HepG2 (cell line): ENCODE results near the gene ZNF444. TPM values are rescaled to one million over a fixed set of nuclear protein-coding genes. Genes with fewer than 3 reads are reported as not detected.

Experiments used
- ATAC-seq: fragments of 200-7000 bp; cut with Tn5 transposase; 3 replicates; pipeline ENCODE4 v1.9.1; 2020; ENCODE audit warnings: mild to moderate bottlenecking, moderate library complexity
- BruUV-seq: library from RNA; stranded (reverse); fragments of 400-500 nt; replicated peaks from 2 replicates; lab custom pipeline; 2021; lab: Mats Ljungman, UMichigan
- CTCF ChIA-PET: fragments of 300-600 bp; formaldehyde crosslinking; extraction: SDS; loops from one replicate; lab custom pipeline; 2021; ENCODE audit warnings: low total read pairs, inconsistent platforms, low intra/inter-chr PET ratio; lab: Yijun Ruan, JAX
- POLR2A ChIA-PET: fragments of 350-600 bp; sonication (Branson Sonifier 250); formaldehyde crosslinking; loops from one replicate; lab custom pipeline; 2020; ENCODE audit warnings: antibody characterized with exemption, inconsistent platforms; lab: Yijun Ruan, JAX
- DNase-seq: peaks from one replicate; pipeline ENCODE4 v3.0.0-alpha.2; 2015; ENCODE audit warnings: low spot score
- FAIRE-seq: peaks from 3 replicates; lab custom pipeline; 2011; peaks lifted over from hg19 to GRCh38; lab: Jason Lieb, UNC
- H2AFZ ChIP-seq: one replicate; pipeline ENCODE4 v1.6.1; 2011; ENCODE audit warnings: low read length, inconsistent platforms
- H3K27ac ChIP-seq: fragments of 300-600 bp; 3 replicates; pipeline ENCODE4 v1.8.0; 2011; ENCODE audit warnings: mixed run types, mild to moderate bottlenecking, mixed read lengths, low read length, inconsistent platforms; ENCODE audit not compliant: insufficient read depth; ENCODE audit errors: extremely low read length
- H3K27me3 ChIP-seq, 2 experiments: fragments of 200-600 bp in 1 of 2; 2 replicates in 1 of 2; 3 replicates in 1 of 2; pipeline versions ENCODE4 v1.6.0 to v1.8.0; 2011; ENCODE audit warnings: low read length in 2 of 2, mild to moderate bottlenecking in 2 of 2, moderate library complexity in 2 of 2, inconsistent platforms in 1 of 2; ENCODE audit not compliant: insufficient read depth in 2 of 2, control insufficient read depth in 1 of 2
- H3K36me3 ChIP-seq, 2 experiments: fragments of 200-600 bp in 1 of 2; replicated peaks in 1 of 2; 2 replicates in 1 of 2; 3 replicates in 1 of 2; pipeline versions ENCODE4 v1.5.1 to v1.8.0; 2011; ENCODE audit warnings: low read length in 2 of 2, inconsistent platforms in 1 of 2; ENCODE audit not compliant: insufficient read depth in 2 of 2, control insufficient read depth in 1 of 2
- H3K4me1 ChIP-seq: 2 replicates; pipeline ENCODE4 v1.5.1; 2012; ENCODE audit warnings: low read length, inconsistent platforms; ENCODE audit not compliant: insufficient read depth
- H3K4me2 ChIP-seq: 2 replicates; pipeline ENCODE4 v1.6.0; 2011; ENCODE audit warnings: low read depth, low read length, inconsistent platforms
- H3K4me3 ChIP-seq, 3 experiments: fragments of 200-600 bp in 1 of 3; sonication (generic), shearing (Covaris generic) in 1 of 3; replicated peaks in 1 of 3; 2 replicates each; pipeline ENCODE4 v1.5.1; 2011 to 2016; ENCODE audit warnings: low read length in 3 of 3, inconsistent platforms in 2 of 3, low read depth in 2 of 3, mild to moderate bottlenecking in 2 of 3, control low read depth in 1 of 3, mixed read lengths in 1 of 3; ENCODE audit not compliant: insufficient read depth in 1 of 3
- H3K79me2 ChIP-seq: one replicate; pipeline ENCODE4 v1.6.1; 2011; ENCODE audit warnings: low read length, inconsistent platforms; ENCODE audit not compliant: insufficient read depth
- H3K9ac ChIP-seq: 2 replicates; pipeline ENCODE4 v1.6.0; 2011; ENCODE audit warnings: mild to moderate bottlenecking, low read depth, low read length, inconsistent platforms; ENCODE audit not compliant: insufficient read depth
- H3K9me3 ChIP-seq: 2 replicates; pipeline ENCODE4 v1.5.1; 2012; ENCODE audit warnings: mild to moderate bottlenecking, low read length
- H4K20me1 ChIP-seq: 2 replicates; pipeline ENCODE4 v1.6.0; 2011; ENCODE audit warnings: inconsistent platforms, mild to moderate bottlenecking, low read length, moderate library complexity; ENCODE audit not compliant: insufficient read depth
- AGO1 ChIP-seq: fragments of 200-400 bp; formaldehyde crosslinking; IDR thresholded peaks from 2 replicates; pipeline ENCODE4 v1.6.1; 2017; ENCODE audit warnings: mild to moderate bottlenecking, low read depth, low read length, moderate library complexity; ENCODE audit not compliant: poor library complexity, severe bottlenecking
- BRF2 ChIP-seq: sonication (generic); formaldehyde crosslinking; IDR thresholded peaks from 2 replicates; pipeline ENCODE4 v1.8.1; 2022; ENCODE audit warnings: mild to moderate bottlenecking, missing genetic modification reagents
- CBX2 ChIP-seq, 2 experiments: fragments of 200-600 bp in 1 of 2; sonication (generic); formaldehyde crosslinking in 1 of 2; IDR thresholded peaks; 2 replicates each; pipeline versions ENCODE4 v1.7.0 to v1.8.1; 2018 to 2022; ENCODE audit warnings: low read depth in 2 of 2, low read length in 1 of 2, mild to moderate bottlenecking in 1 of 2, missing genetic modification reagents in 1 of 2
- ETV6 ChIP-seq: sonication (generic); formaldehyde crosslinking; conservative IDR thresholded peaks from 2 replicates; pipeline ENCODE4 v1.4.0; 2020; ENCODE audit warnings: missing genetic modification reagents
- GPN1 ChIP-seq: sonication (generic); formaldehyde crosslinking; IDR thresholded peaks from 2 replicates; pipeline ENCODE4 v1.5.1; 2020; ENCODE audit warnings: missing genetic modification reagents, borderline replicate concordance
- KMT2B ChIP-seq: IDR thresholded peaks from 2 replicates; pipeline ENCODE4 v1.6.1; 2016; ENCODE audit warnings: missing genetic modification reagents, missing compliant biosample characterization
- MAX ChIP-seq: IDR thresholded peaks from 2 replicates; pipeline ENCODE4 v1.6.1; 2012; ENCODE audit warnings: inconsistent platforms
- RBFOX2 ChIP-seq: fragments of 200-400 bp; formaldehyde crosslinking; IDR thresholded peaks from 2 replicates; pipeline ENCODE4 v1.6.1; 2017; ENCODE audit warnings: low read depth, mild to moderate bottlenecking, low read length
- SP2 ChIP-seq: sonication (generic); formaldehyde crosslinking; IDR thresholded peaks from 2 replicates; pipeline ENCODE4 v1.5.1; 2020; ENCODE audit warnings: mild to moderate bottlenecking, missing genetic modification reagents
- TCF12 ChIP-seq, 2 experiments: fragments of 450-650 bp in 1 of 2; sonication (generic) in 1 of 2; formaldehyde crosslinking in 1 of 2; IDR thresholded peaks; 2 replicates each; pipeline versions ENCODE4 v1.6.1 to v1.8.0; 2017 to 2022; ENCODE audit warnings: antibody characterized with exemption in 1 of 2, mild to moderate bottlenecking in 1 of 2, missing genetic modification reagents in 1 of 2, moderate library complexity in 1 of 2
- ZBTB49 ChIP-seq: sonication (generic); formaldehyde crosslinking; IDR thresholded peaks from 2 replicates; pipeline ENCODE4 v1.4.0; 2020; ENCODE audit warnings: missing genetic modification reagents, borderline replicate concordance
- ZNF547 ChIP-seq: sonication (generic); formaldehyde crosslinking; IDR thresholded peaks from 2 replicates; pipeline ENCODE4 v1.5.1; 2020; ENCODE audit warnings: mild to moderate bottlenecking, missing genetic modification reagents
- ZNF614 ChIP-seq: IDR thresholded peaks from 2 replicates; pipeline ENCODE4 v1.6.1; 2018; ENCODE audit warnings: missing biosample characterization, missing genetic modification reagents, inconsistent platforms, borderline replicate concordance
- WGBS: methylation state at CpG from one replicate; pipeline ENCODE4 v1.1.6; 2017; ENCODE audit warnings: low lambda C conversion rate; 5-methylcytosine and 5-hydroxymethylcytosine counted together
- in situ Hi-C: cut with HindIII; loops from 2 replicates; pipeline ENCODE4 v1.10.0; 2017; ENCODE audit warnings: low pct_unique_long_range_greater_than_20kb; ENCODE audit not compliant: extremely low pct_ligation_motif_present
- intact Hi-C: fragments of 100-400 bp; cut with micrococcal nuclease; formaldehyde crosslinking; loops from one replicate; pipeline ENCODE4 v1.10.0; 2022; ENCODE audit not compliant: unreplicated experiment
- polyA plus RNA-seq, 8 experiments: library from polyadenylated mRNA; depleted of rRNA in 3 of 8; stranded (reverse) in 7 of 8; unstranded in 1 of 8; fragments of >200 nt; fragmentation: Illumina TruSeq in 4 of 8; extraction: Trizol in 4 of 8; gene quantifications; 2 replicates each; pipeline versions ENCODE4 v1.2.1 to v1.2.3, GENCODE V29; 2011 to 2016; ENCODE audit warnings: low read depth in 4 of 8, missing spikeins in 1 of 8, mixed read lengths in 1 of 8; ENCODE audit not compliant: insufficient read depth in 1 of 8
- total RNA-seq, 5 experiments: library from RNA; depleted of rRNA; stranded (reverse); fragments of >200 nt; fragmentation: Illumina TruSeq; extraction: Trizol; gene quantifications; 2 replicates each; pipeline ENCODE4 v1.2.3, GENCODE V29; 2016; ENCODE audit warnings: low read depth in 1 of 5

ZNF444 gene
- total and polyA plus RNA-seq, 2 of the 13 experiments (the other 11 are each of a cell fraction or from before 2014, with no cell fraction given): 27.4 to 30.3 TPM

GRCh38 chr19:56110515-56111448 is 30.3 kb upstream of the ZNF444 start (continued):
- TF ChIP-seq ETV6 (CRISPR knock-in tag) (no peak), AGO1 (no peak), MAX (no peak; the same call in 1 of the 2 replicates), GPN1 (CRISPR knock-in tag) (no peak)
- TF ChIP-seq, all 625 proteins: peak for 189

- FAIRE-seq (peak; percentile 12), DNase-seq (peak; percentile 45), ATAC-seq (peak; percentile 72)
- Histone ChIP-seq H3K27ac (peak overlapping the region; percentile 83), H3K27me3 (no peaks in the 10 kb centered on the region), H3K36me3 (peaks cover 7 to 10% of the 10 kb centered on the region in 2 experiments; a peak in 4 of 5 replicates), H3K4me3 (peak overlapping the region in 2 of 3 experiments; percentile 41 to 57; a peak in 3 of 6 replicates), H3K79me2 (peaks cover 89% of the 10 kb centered on the region), H3K4me1 (peaks cover 83% of the 10 kb centered on the region), H3K9ac (0 out of 2 replicates have a peak overlapping the region, but pooled peaks have one; percentile 50), H2AFZ (no peak overlapping the region), H3K4me2 (peak overlapping the region; percentile 73), H3K9me3 (no peaks in the 10 kb centered on the region), H4K20me1 (peaks cover 87% of the 10 kb centered on the region)
- BruUV-seq: no TSS peak
- 31% methylated on average over 7 of the region's 24 CpGs for WGBS
- CTCF ChIA-PET: no interaction called here
- POLR2A ChIA-PET: interaction anchor here (0.6 to 3.7 kb wide), 9 partner anchors 8 to 203 kb away, joined by 3 to 58 read pairs (median 11); partner anchors contain the start of genes ZNF444, ZNF787 and ZSCAN5A
- in situ Hi-C loops: no loop called here
- intact Hi-C loops: loop anchor here (2.0 to 5.0 kb wide), 2 partner anchors 59 to 774 kb away; partner anchors contain the start of gene KMT5C
- TF ChIP-seq ZNF547 (no peak), TCF12 (IDR thresholded peaks at IDR 0.05) (no peak), TCF12 (CRISPR knock-in tag; IDR thresholded peaks at IDR 0.05) (0 out of 2 replicates have a peak, but pooled peaks have one; percentile 31), KMT2B (CRISPR knock-in tag) (no peak), SP2 (CRISPR knock-in tag) (peak; percentile 69; the same call in 1 of the 2 replicates), RBFOX2 (no peak), ZNF614 (no peak), ZBTB49 (no peak), CBX2 (IDR thresholded peaks at IDR 0.05; ENCODE audit: low read depth, low read length) (no peak), CBX2 (CRISPR knock-in tag; IDR thresholded peaks at IDR 0.05; ENCODE audit: low read depth) (no peak), BRF2 (CRISPR knock-in tag) (no peak)
These were observed 29.3 kb upstream of the ZNF444 start for GRCh38 chr19:56111601-56112312.
